DND-41 (cell line): ENCODE measurements around the gene SHC4.

ENCODE experiments used
- EZH2 ChIP-seq: IDR thresholded peaks from 3 replicates; pipeline ENCODE4 v1.6.1; 2012; ENCODE audit warnings: borderline replicate concordance, low read depth, mild to moderate bottlenecking, moderate library complexity, low read length, inconsistent platforms; ENCODE audit not compliant: severe bottlenecking
- TF ChIP-seq, protein P1 (sequence below): IDR thresholded peaks from 2 replicates; pipeline ENCODE4 v1.5.1; 2012; ENCODE audit warnings: borderline replicate concordance, low read length, moderate library complexity, mild to moderate bottlenecking; ENCODE audit not compliant: poor library complexity, severe bottlenecking; ENCODE audit errors: extremely low read depth

DNA sequence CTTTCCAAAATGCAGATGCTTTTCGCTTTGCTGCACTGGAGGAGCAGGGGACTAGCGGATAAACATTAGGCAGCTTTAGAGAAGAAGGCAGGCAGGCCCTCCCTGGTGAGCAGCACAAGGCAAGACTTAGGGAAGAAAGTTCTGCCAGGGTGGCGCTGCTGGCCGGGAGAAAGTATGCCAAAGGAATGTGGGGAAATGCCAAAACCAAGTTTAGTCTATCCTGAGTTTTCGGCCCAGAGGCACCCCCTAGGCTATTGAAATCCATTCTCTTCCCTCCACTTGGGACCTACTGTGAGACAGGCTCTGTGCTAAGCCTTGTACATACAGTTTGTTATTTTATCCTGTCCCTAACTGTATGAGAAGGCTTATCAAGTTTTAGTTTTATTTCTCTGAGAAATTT is 9.2 kb downstream of the SHC4 start:
- TF ChIP-seq, protein P1, sequence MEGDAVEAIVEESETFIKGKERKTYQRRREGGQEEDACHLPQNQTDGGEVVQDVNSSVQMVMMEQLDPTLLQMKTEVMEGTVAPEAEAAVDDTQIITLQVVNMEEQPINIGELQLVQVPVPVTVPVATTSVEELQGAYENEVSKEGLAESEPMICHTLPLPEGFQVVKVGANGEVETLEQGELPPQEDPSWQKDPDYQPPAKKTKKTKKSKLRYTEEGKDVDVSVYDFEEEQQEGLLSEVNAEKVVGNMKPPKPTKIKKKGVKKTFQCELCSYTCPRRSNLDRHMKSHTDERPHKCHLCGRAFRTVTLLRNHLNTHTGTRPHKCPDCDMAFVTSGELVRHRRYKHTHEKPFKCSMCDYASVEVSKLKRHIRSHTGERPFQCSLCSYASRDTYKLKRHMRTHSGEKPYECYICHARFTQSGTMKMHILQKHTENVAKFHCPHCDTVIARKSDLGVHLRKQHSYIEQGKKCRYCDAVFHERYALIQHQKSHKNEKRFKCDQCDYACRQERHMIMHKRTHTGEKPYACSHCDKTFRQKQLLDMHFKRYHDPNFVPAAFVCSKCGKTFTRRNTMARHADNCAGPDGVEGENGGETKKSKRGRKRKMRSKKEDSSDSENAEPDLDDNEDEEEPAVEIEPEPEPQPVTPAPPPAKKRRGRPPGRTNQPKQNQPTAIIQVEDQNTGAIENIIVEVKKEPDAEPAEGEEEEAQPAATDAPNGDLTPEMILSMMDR = no peak
- TF ChIP-seq EZH2 = no peak
